ENCODE data around the gene UPK3B.
"Not testable (repeated sequence)": the region's sequence is repeated elsewhere in the genome, so short reads cannot be mapped to it uniquely, and the experiment has no call there.

The UPK3B gene

GRCh38 chr7:76514926-76515771, 4.8 kb downstream of the UPK3B start:
- DNase-seq = no peak

- no peak for DNase-seq
Measured at GRCh38 chr7:76515999-76516443, 5.7 kb downstream of the UPK3B start.

GRCh38 chr7:76516932-76517331, 6.6 kb downstream of the UPK3B start:
- DNase-seq = not testable (repeated sequence)

GRCh38 chr7:76526183-76526582, 15.8 kb downstream of the UPK3B start:
- not testable (repeated sequence) for DNase-seq

- DNase-seq = not testable (repeated sequence)
Measured at GRCh38 chr7:76531643-76532042, 21.3 kb downstream of the UPK3B start.

- not testable (repeated sequence) for DNase-seq
Measured at GRCh38 chr7:76543197-76543596, 32.8 kb downstream of the UPK3B start, which contains the start of gene SPDYE16. TSS of gene SPDYE16 (minus strand) at chr7:76543297. CDS start at chr7:76541459, 1,838 bp downstream.

GRCh38 chr7:76549025-76549854, 38.9 kb downstream of the UPK3B start:
- DNase-seq = peak; percentile 43

GRCh38 chr7:76549855-76550248, 39.5 kb downstream of the UPK3B start:
- not testable (repeated sequence) for DNase-seq

GRCh38 chr7:76551992-76552391, 41.6 kb downstream of the UPK3B start:
- DNase-seq = not testable (repeated sequence)

- DNase-seq = not testable (repeated sequence)
Measured at GRCh38 chr7:76559685-76560084, 49.3 kb downstream of the UPK3B start.

- DNase-seq = not testable (repeated sequence)
Measured at GRCh38 chr7:76560157-76560556, 49.8 kb downstream of the UPK3B start.

GRCh38 chr7:76561342-76561741, 51.0 kb downstream of the UPK3B start:
- DNase-seq = not testable (repeated sequence)

- DNase-seq = not testable (repeated sequence)
Measured at GRCh38 chr7:76565001-76565400, 54.6 kb downstream of the UPK3B start.

All from amniotic stem cell (primary cell).